Stomach smooth muscle (tissue), 2 donors: ENCODE data around the gene TMEM44.
"Not testable (repeated sequence)": the region's sequence is repeated elsewhere in the genome, so short reads cannot be mapped to it uniquely, and the experiment has no call there.

Source experiments
- H3K27ac ChIP-seq: one replicate; pipeline ENCODE4 v1.7.0; 2013; ENCODE audit warnings: mild to moderate bottlenecking, low read length, inconsistent platforms
- H3K27me3 ChIP-seq, 2 donors: one replicate each; pipeline ENCODE4 v1.7.0; 2013; ENCODE audit warnings: low read length in 2 of 2; ENCODE audit not compliant: insufficient read depth in 2 of 2, control insufficient read depth in 1 of 2
- H3K36me3 ChIP-seq, 2 donors: one replicate each; pipeline ENCODE4 v1.7.0; 2013; ENCODE audit warnings: low read length in 2 of 2; ENCODE audit not compliant: control insufficient read depth in 2 of 2, insufficient read depth in 2 of 2
- H3K4me1 ChIP-seq: one replicate; pipeline ENCODE4 v1.7.0; 2013; ENCODE audit warnings: low read length; ENCODE audit not compliant: control insufficient read depth, insufficient read depth
- H3K4me3 ChIP-seq, 2 donors: one replicate each; pipeline ENCODE4 v1.7.0; 2013; ENCODE audit warnings: low read length in 2 of 2
- H3K9ac ChIP-seq, 2 donors: one replicate each; pipeline ENCODE4 v1.7.0; 2013; ENCODE audit warnings: low read length in 2 of 2, mild to moderate bottlenecking in 1 of 2
- H3K9me3 ChIP-seq, 2 donors: one replicate each; pipeline ENCODE4 v1.7.0; 2013; ENCODE audit warnings: low read length in 2 of 2; ENCODE audit not compliant: control insufficient read depth in 2 of 2
- donor health status: healthy.
- donor health status: Pancreatic carcinoma.

TMEM44 gene

DNA sequence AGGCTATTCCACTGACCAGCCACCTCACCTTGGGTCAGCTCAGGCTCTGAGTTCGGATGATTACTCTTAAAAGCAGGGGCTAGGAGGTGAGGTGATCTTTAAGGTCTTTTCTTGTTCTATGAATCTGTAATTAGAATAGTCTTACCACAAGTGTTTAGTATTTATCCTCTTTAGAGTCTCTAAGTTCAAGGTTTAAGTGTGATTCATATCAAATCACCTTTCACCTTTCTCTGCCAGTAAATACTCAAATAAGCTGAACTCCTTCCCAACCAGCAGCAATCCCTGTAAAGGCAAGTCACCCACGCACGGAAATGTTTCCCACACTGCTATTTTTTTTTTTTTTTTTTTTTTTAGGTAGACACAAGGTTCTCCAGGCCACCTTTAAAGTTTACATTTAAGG, 14.5 kb upstream of the TMEM44 start:
- Histone ChIP-seq H3K4me1 (no peaks in the 10 kb centered on the region), H3K9me3 (no peaks in the 10 kb centered on the region), H3K36me3 (peaks cover 49 to 53% of the 10 kb centered on the region in 2 donors), H3K27ac (no peak overlapping the region), H3K27me3 (no peaks in the 10 kb centered on the region), H3K4me3 (no peak overlapping the region), H3K9ac (no peak overlapping the region)

DNA sequence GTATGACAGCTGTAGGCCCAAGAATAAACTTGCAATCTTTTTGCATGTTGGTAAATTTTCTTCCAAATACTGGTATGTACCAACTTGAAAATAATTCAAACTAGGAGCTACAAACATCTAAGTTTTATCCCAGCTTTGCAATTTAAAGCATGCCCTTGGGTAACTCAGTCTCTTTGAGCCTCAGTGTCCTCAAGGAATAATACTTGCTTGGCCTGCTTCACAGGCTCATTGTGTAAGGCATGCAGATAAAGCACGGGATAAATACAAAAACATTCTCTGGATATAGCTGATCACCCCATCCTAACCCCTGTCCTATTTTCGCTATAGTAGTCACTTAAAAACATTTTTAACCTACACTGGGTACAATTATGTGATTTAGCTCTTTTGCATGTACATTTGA, 9.6 kb upstream of the TMEM44 start:
- H3K27me3 ChIP-seq: no peaks in the 10 kb centered on the region
- no peaks in the 10 kb centered on the region for H3K4me1 ChIP-seq
- no peak overlapping the region for H3K27ac ChIP-seq
- no peak overlapping the region for H3K9ac ChIP-seq
- no peaks in the 10 kb centered on the region for H3K9me3 ChIP-seq
- H3K4me3 ChIP-seq: no peak overlapping the region
- peaks cover 31 to 38% of the 10 kb centered on the region in 2 donors for H3K36me3 ChIP-seq

DNA sequence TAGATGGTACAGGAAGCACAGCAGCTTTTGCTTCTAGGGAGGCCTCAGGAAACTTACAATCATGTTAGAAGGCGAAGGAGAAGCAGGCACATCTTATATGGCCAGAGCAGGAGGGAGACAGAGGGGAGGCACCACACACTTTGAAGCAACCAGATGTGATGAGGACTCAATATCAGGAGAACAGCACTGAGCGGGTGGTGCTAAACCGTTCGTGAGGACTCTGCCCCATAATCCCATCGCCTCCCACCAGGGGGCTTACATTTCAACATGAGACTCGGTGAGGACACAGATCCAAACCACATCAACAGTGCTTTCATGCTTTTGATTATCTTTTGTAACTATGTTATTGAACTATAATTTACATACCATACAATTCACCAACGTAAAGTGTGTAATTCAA, 7.6 kb upstream of the TMEM44 start:
- no peaks in the 10 kb centered on the region for H3K9me3 ChIP-seq
- H3K36me3 ChIP-seq: peaks cover 26 to 35% of the 10 kb centered on the region in 2 donors
- no peak overlapping the region for H3K4me3 ChIP-seq
- no peak overlapping the region for H3K9ac ChIP-seq
- H3K4me1 ChIP-seq: no peaks in the 10 kb centered on the region
- H3K27ac ChIP-seq: no peak overlapping the region
- no peaks in the 10 kb centered on the region for H3K27me3 ChIP-seq

DNA sequence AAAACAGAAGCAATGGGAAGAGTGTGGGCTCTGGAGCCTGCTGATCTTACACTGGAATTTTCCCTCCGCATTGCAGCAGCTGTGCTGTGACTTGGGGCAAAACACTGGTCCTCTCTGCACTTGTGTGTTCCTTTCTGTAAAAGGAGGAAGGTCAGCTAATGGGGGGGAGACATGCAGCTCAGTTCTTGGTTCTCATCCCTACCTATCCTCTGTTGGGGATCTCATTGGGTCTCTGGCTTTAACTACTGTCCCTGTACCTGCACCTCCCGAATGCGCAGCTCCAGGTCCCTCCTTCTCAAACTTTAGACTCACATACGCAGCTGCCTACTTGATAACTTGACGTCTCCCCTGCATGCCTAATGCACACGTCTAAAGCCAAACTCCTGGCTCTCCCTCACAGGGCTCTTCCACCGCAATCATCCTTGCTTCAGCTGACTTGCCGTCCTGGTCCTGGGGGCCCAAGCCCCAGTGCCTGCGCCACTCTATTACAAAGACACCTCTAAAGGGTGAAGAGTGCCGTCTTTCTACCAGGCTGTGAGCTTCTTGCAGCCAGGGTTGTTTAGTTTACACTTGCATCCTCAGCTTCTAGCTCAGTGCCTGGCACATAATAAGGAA, 5.9 kb upstream of the TMEM44 start:
- H3K4me3 ChIP-seq: no peak overlapping the region
- peaks cover 12 to 25% of the 10 kb centered on the region in 2 donors for H3K36me3 ChIP-seq
- no peaks in the 10 kb centered on the region for H3K4me1 ChIP-seq
- no peak overlapping the region for H3K9ac ChIP-seq
- H3K27ac ChIP-seq: no peak overlapping the region
- no peaks in the 10 kb centered on the region for H3K9me3 ChIP-seq
- no peaks in the 10 kb centered on the region for H3K27me3 ChIP-seq

DNA sequence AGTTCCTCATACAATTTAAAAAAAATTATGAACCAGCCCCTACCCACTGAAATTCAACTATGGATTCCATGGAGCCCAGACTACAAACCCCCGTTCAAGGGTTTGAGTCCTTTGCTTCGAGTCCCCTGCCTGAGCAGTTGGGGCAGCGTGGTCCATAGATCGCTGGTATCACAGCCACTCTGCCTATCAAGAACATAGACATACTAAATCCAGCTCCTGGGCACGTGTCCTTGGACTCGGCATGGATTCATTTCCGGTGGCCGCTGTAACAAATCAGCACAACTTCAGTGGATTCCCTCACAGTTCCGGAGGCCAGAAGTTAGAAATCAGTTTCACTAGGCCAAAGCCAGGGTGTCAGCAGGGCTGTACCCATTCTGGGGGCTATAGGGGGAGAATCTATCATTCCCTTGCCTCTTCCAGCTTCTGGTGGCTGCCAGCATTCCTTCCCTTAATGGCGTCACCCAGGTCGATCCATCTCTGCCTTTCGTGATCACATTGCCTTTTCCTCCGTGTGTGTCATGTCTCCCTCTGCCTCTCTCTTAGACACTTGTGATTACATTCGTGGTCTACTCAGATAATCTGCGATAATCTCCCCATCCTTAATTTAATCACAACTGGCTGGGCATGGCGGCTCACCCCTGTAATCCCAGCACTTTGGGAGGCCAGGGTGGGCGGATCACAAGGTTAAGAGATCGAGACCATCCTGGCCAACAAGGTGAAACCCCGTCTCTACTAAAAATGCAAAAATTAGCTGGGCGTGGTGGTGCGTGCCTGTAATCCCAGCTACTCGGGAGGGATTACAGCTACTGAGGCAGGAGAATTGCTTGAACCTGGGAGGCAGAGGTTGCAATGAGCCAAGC, 4.6 kb upstream of the TMEM44 start:
- Histone ChIP-seq H3K27ac (no peak overlapping the region), H3K36me3 (peaks cover 12 to 15% of the 10 kb centered on the region in 2 donors), H3K4me3 (no peak overlapping the region)

DNA sequence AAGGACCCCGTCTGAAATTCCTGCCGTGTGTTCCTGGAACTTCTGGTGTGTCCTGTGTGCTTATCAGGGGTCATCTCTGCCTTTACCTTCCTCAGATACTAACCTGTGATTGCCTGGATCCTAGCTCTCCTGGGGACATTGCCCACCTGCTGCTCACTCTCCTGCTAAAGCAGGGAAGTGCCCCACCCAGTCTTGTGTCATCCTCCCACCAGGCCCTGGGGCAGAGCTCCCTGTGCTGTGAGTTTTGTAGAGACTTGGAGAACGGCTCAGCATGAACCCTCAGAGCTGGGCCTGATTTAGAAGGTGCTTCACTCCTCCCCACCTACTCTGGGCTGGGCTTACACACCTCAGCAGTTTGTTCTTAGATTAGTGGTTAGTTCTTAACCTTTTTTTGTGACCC, 3.8 kb upstream of the TMEM44 start:
- no peak overlapping the region for H3K4me3 ChIP-seq
- peaks cover 5% of the 10 kb centered on the region for H3K4me1 ChIP-seq
- no peak overlapping the region for H3K27ac ChIP-seq
- H3K9ac ChIP-seq: no peak overlapping the region
- H3K36me3 ChIP-seq: peaks cover 11 to 13% of the 10 kb centered on the region in 2 donors
- no peaks in the 10 kb centered on the region for H3K27me3 ChIP-seq
- no peaks in the 10 kb centered on the region for H3K9me3 ChIP-seq

More for the DNA sequence above, 4.6 kb upstream of the TMEM44 start:
- H3K9ac ChIP-seq: no peak overlapping the region
- no peaks in the 10 kb centered on the region for H3K9me3 ChIP-seq
- no peaks in the 10 kb centered on the region for H3K27me3 ChIP-seq
- H3K4me1 ChIP-seq: peaks cover 3% of the 10 kb centered on the region

DNA sequence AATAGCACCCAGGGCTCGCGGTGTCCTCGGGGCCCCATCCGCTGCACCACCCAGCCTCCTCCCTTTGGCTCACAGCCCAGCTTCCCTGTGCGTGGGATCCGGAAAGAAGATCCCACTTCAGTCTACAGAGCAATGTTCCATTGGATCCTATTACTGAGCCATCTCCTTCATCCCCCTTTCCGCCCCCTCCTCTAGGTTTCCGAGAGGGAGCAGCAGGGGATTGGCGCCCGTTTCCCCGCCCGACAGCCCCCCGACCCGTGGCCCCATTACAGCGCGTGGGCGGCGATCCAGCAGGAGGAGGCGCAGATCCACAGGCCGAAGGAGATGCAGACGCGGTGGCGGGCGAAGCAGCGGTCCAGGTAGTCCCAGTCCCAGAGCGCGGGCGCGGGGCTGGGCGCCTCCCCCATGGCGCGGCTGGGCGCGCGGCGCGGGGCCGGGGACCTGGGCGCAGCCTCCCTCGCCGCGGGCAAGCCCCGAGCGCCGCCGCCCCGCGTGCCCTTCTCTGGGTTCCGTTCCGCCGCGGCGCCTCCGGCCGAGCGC, 340 bp downstream of the TMEM44 start:
- peak overlapping the region; percentile 17 to 47 for H3K9ac ChIP-seq
- H3K27ac ChIP-seq: no peak overlapping the region
- H3K9me3 ChIP-seq: no peaks in the 10 kb centered on the region

DNA sequence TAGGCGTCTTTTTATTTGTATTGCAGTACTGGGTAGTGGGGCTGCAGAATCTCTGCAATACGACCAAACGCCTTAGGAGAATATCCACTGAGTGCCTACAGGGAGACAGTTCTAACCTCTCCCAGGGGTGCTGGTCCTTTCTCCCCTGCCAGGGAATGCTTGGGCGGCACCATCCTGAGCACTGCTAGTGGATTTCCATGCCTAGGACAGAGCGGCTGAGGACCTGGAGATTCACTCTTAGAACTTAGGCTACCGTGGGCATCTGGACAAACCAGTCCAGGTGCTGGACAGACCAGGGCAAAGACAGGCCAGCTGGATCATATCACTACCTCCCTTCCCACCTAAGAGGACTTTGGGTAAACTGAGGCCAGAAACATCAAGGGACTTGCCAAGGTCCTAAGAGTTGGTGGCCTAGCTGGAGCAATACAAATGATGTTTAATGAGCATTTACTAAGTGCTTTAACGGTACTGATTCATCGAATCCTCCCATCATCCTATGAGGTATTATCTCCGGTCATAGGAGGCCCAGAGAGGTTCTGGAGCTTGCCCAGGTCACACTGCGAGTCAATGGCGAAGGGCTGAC, 902 bp downstream of the TMEM44 start:
- Histone ChIP-seq H3K4me3 (peak overlapping the region; percentile 60 to 76), H3K9me3 (no peaks in the 10 kb centered on the region), H3K27ac (no peak overlapping the region), H3K4me1 (peaks cover 5% of the 10 kb centered on the region), H3K27me3 (no peaks in the 10 kb centered on the region), H3K9ac (peak overlapping the region; percentile 17 to 47), H3K36me3 (no peaks in the 10 kb centered on the region)

More for the DNA sequence above, 340 bp downstream of the TMEM44 start:
- H3K4me3 ChIP-seq: peak overlapping the region; percentile 60 to 76
- H3K4me1 ChIP-seq: peaks cover 5% of the 10 kb centered on the region
- H3K27me3 ChIP-seq: no peaks in the 10 kb centered on the region
- H3K36me3 ChIP-seq: no peaks in the 10 kb centered on the region

DNA sequence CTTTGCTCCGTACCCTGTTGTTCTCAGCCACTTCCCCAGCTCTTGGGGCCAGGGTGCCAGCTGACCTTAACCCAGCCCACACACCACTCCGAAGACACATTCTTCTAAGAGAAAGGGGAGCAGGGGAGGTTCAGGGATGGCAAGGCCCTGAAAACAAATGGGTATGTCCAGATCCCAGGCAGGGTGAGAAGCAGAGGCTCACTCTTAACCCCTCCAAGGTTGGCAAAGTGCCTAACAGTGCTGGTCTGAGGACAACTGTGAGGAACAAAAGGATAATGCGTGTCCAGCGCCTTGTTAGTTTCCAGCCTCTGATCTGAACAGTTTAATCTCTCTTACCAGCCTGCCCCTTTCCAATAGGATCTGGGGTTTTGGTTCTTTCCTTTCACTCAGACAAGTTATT, 1.5 kb downstream of the TMEM44 start:
- Histone ChIP-seq H3K36me3 (no peaks in the 10 kb centered on the region), H3K9ac (no peak overlapping the region), H3K4me3 (no peak overlapping the region), H3K27me3 (no peaks in the 10 kb centered on the region), H3K9me3 (no peaks in the 10 kb centered on the region), H3K27ac (no peak overlapping the region), H3K4me1 (peaks cover 5% of the 10 kb centered on the region)

DNA sequence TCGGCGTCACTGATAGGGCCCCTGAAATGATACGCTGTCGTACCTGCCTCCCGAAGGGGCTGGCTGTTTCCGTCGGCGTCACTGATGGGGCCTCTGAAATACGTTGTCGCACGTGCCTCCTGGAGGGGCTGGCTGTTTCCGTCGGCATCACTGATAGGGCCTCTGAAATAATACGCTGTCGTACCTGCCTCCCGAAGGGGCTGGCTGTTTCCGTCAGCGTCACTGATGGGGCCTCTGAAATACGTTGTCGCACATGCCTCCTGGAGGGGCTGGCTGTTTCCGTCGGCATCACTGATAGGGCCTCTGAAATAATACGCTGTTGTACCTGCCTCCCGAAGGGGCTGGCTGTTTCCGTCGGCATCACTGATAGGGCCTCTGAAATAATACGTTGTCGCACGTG, 2.5 kb downstream of the TMEM44 start:
- not testable (repeated sequence) for H3K9me3 ChIP-seq, H3K4me3 ChIP-seq, H3K4me1 ChIP-seq, H3K27ac ChIP-seq, H3K9ac ChIP-seq, H3K27me3 ChIP-seq, H3K36me3 ChIP-seq
